ENCODE measurements around the gene EPHB1. TPM values are rescaled to one million over a fixed set of nuclear protein-coding genes. Genes with fewer than 3 reads are reported as not detected.

EPHB1 gene
- total RNA-seq, 1 experiment from 2014 or later, result 2.8 TPM

GRCh38 chr3:135128818-135129217 is 333.8 kb downstream of the EPHB1 start:
- H3K36me3 Mint-ChIP-seq (ENCODE audit: insufficient read depth in 1 of 3, low read depth in 3 of 3), result no peaks in the 10 kb centered on the region; a peak in 1 of 7 replicates
- H3K4me1 ChIP-seq (ENCODE audit: insufficient read depth, low read length), result no peaks in the 10 kb centered on the region
- no peaks in the 10 kb centered on the region for H3K79me2 ChIP-seq (ENCODE audit: insufficient read depth, low read length)
- no peak overlapping the region for H3K4me3 Mint-ChIP-seq
- H3K14ac ChIP-seq (ENCODE audit: insufficient read depth, low read length), result no peak overlapping the region
- no peak overlapping the region for H3K4me2 ChIP-seq (ENCODE audit: insufficient read depth, insufficient read length, low read length)
- H4K5ac ChIP-seq (ENCODE audit: insufficient read length, low read depth, low read length), result no peak overlapping the region
- no peak overlapping the region for H3T11ph ChIP-seq (ENCODE audit: low read length)
- H3K4me1 Mint-ChIP-seq, result no peaks in the 10 kb centered on the region
- no peak overlapping the region for H3K23ac ChIP-seq (ENCODE audit: insufficient read length, low read depth, low read length)
- H4K20me1 ChIP-seq (ENCODE audit: control insufficient read depth, insufficient read depth, insufficient read length), result no peaks in the 10 kb centered on the region
- no peaks in the 10 kb centered on the region for H3K23me2 ChIP-seq (ENCODE audit: insufficient read length, low read depth, low read length, poor library complexity, severe bottlenecking)
- H3K9me3 Mint-ChIP-seq, result no peaks in the 10 kb centered on the region
- no peak overlapping the region for H2AFZ ChIP-seq (ENCODE audit: low read length)
- no peak for TF ChIP-seq CTCF (conservative IDR thresholded peaks at IDR 0.05)
- no peak overlapping the region for H3K56ac ChIP-seq (ENCODE audit: insufficient read length, low read depth, low read length)
- H3K27me3 ChIP-seq (ENCODE audit: insufficient read depth, low read length), result no peaks in the 10 kb centered on the region; the same call in 1 of the 2 replicates
- WGBS (ENCODE audit: extremely low coverage, insufficient read length, low lambda C conversion rate), result no CpG with 5 or more reads among the region's 3 CpGs
- H3K27ac Mint-ChIP-seq, result no peak overlapping the region
- no peak overlapping the region for H2BK12ac ChIP-seq (ENCODE audit: insufficient read length, low read depth, low read length)
- no peak for DNase-seq
- no peak overlapping the region for H3K4ac ChIP-seq (ENCODE audit: low read depth, low read length)
- H2BK120ac ChIP-seq (ENCODE audit: low read depth, low read length, poor library complexity, severe bottlenecking), result no peak overlapping the region
- no peak overlapping the region for H2BK5ac ChIP-seq (ENCODE audit: insufficient read length, low read length)
- H4K8ac ChIP-seq (replicated peaks; ENCODE audit: insufficient read length, low read depth, low read length), result no peak overlapping the region
- H3K27ac ChIP-seq (ENCODE audit: insufficient read length, low read depth, low read length), result no peak overlapping the region
- no peak overlapping the region for H2AK5ac ChIP-seq (ENCODE audit: insufficient read length, low read length)
- H4K91ac ChIP-seq (ENCODE audit: insufficient read length, low read depth, low read length), result no peak overlapping the region
- no peak overlapping the region for H2BK20ac ChIP-seq (ENCODE audit: low read depth, low read length, poor library complexity, severe bottlenecking)
- H3K9me3 ChIP-seq (ENCODE audit: control insufficient read depth, low read depth, low read length), result no peaks in the 10 kb centered on the region
- no peak overlapping the region for H3K18ac ChIP-seq (ENCODE audit: insufficient read length, low read depth, low read length)
- H2BK15ac ChIP-seq (ENCODE audit: low read depth, low read length), result no peak overlapping the region
- peaks cover 2% of the 10 kb centered on the region; the same call in 1 of the 2 replicates for H3K27me3 Mint-ChIP-seq (ENCODE audit: low read depth)
- H3K79me1 ChIP-seq (ENCODE audit: insufficient read depth, low read depth, low read length, poor library complexity, severe bottlenecking), result no peaks in the 10 kb centered on the region
- no peak overlapping the region for H3K9ac ChIP-seq (ENCODE audit: extremely low read depth, insufficient read length, low read length)

Data from H9 (cell line).